Measurements from ENCODE around the gene EDEM1. TPM values are rescaled to one million over a fixed set of nuclear protein-coding genes. Genes with fewer than 3 reads are reported as not detected.
A peak's percentile ranks its signal among the peaks of the same experiment; 100 is the strongest.
"Not testable (repeated sequence)": the region's sequence is repeated elsewhere in the genome, so short reads cannot be mapped to it uniquely, and the experiment has no call there.

EDEM1 gene
- total RNA-seq, 1 donor from 2014 or later = 185 TPM

DNA sequence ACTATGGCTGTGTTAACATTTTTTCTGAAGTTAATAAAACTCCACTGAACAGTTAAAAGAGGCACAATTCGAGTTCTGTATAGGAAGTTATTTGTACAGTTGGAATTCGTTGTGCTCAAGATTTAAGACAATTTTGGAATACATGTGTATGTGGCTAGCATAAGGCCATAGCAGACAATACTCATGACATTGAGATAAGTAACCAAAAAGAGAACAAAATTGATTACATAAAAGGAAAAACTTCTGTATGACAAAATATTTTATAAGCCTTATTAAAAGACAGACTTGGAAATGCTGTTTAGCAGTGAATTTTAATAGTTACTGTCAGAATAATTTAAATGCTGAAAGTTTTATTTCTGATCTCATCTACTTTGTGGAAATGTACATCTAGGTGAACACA lies 17.7 kb upstream of the EDEM1 start:
- H3K9me3 Mint-ChIP-seq = no peaks in the 10 kb centered on the region
- no peak for ATAC-seq (ENCODE audit: low read depth)
- POLR2A ChIA-PET = no interaction called here
- TF ChIP-seq CTCF (IDR thresholded peaks at IDR 0.05) = no peak
- no peak overlapping the region for H3K27ac Mint-ChIP-seq
- no peak overlapping the region for H3K4me3 Mint-ChIP-seq
- H3K4me1 Mint-ChIP-seq = peaks cover 33% of the 10 kb centered on the region
- DNase-seq = no peak
- intact Hi-C loops (cut with micrococcal nuclease) = loop anchor here (5.0 kb wide), 1 partner anchor 37 kb away; no protein-coding TSS in a partner anchor
- CTCF ChIA-PET = no interaction called here
- no peaks in the 10 kb centered on the region for H3K27me3 Mint-ChIP-seq
- peaks cover 41% of the 10 kb centered on the region for H3K36me3 Mint-ChIP-seq (ENCODE audit: low read depth)

- DNase-seq = no peak
- TF ChIP-seq CTCF (IDR thresholded peaks at IDR 0.05) = no peak
- H3K4me1 Mint-ChIP-seq = peaks cover 25% of the 10 kb centered on the region
- H3K4me3 Mint-ChIP-seq = no peak overlapping the region
- no peak for ATAC-seq (ENCODE audit: low read depth)
- ChIA-PET POLR2A (no interaction called here), CTCF (no interaction called here)
- no peaks in the 10 kb centered on the region for H3K27me3 Mint-ChIP-seq
- H3K36me3 Mint-ChIP-seq (ENCODE audit: low read depth) = peaks cover 50% of the 10 kb centered on the region
- no peak overlapping the region for H3K27ac Mint-ChIP-seq
- H3K9me3 Mint-ChIP-seq = no peaks in the 10 kb centered on the region
- intact Hi-C loops (cut with micrococcal nuclease) = loop anchor here (5.0 kb wide), 1 partner anchor 36 kb away; no protein-coding TSS in a partner anchor
Observed at GRCh38 chr3:5170975-5171374, 16.5 kb upstream of the EDEM1 start.

- H3K4me3 Mint-ChIP-seq = no peak overlapping the region
- ATAC-seq (ENCODE audit: low read depth) (no peak), DNase-seq (no peak)
- no peak overlapping the region for H3K27ac Mint-ChIP-seq
- intact Hi-C loops (cut with micrococcal nuclease) = loop anchor here (5.0 kb wide), 1 partner anchor 35 kb away; no protein-coding TSS in a partner anchor
- peaks cover 58% of the 10 kb centered on the region for H3K36me3 Mint-ChIP-seq (ENCODE audit: low read depth)
- CTCF ChIA-PET = no interaction called here
- H3K9me3 Mint-ChIP-seq = no peaks in the 10 kb centered on the region
- H3K4me1 Mint-ChIP-seq = peaks cover 26% of the 10 kb centered on the region
- no peaks in the 10 kb centered on the region for H3K27me3 Mint-ChIP-seq
- TF ChIP-seq CTCF (IDR thresholded peaks at IDR 0.05) = no peak
- POLR2A ChIA-PET = interaction anchor here (0.8 kb wide), 1 partner anchor 25 kb away, joined by 3 read pairs; no protein-coding TSS in a partner anchor
Observed at GRCh38 chr3:5172018-5172417, 15.5 kb upstream of the EDEM1 start.

DNA sequence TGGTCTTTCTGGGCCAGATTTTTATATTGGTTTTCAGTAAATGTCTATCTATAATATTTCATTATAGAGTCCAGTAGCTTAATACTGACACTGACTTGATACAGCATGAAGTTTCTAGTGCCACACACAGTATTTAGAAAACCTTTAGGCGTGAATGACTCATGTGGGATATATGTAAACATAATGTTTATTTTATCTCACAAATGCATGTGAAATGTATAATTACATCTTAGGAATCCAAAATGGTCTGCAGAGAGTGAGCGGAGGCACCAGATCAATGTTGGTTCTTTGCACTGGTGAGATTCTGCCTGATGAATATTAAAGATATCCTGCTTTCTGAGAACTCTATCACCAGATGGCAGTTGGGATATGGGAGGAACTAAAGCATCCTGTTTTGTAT lies 8.5 kb upstream of the EDEM1 start:
- H3K27ac Mint-ChIP-seq, H3K9me3 Mint-ChIP-seq: not testable (repeated sequence)

GRCh38 chr3:5181469-5182141 lies 5.9 kb upstream of the EDEM1 start:
- H3K36me3 Mint-ChIP-seq (ENCODE audit: low read depth) = peaks cover 46% of the 10 kb centered on the region
- ATAC-seq (ENCODE audit: low read depth) = peak; percentile 80
- peak overlapping the region; percentile 62 for H3K4me3 Mint-ChIP-seq

More for the DNA sequence above, 8.5 kb upstream of the EDEM1 start:
- Mint-ChIP-seq H3K36me3 (ENCODE audit: low read depth) (peaks cover 68% of the 10 kb centered on the region), H3K4me1 (peaks cover 73% of the 10 kb centered on the region)
- DNase-seq; ATAC-seq (ENCODE audit: low read depth); H3K4me3 Mint-ChIP-seq; intact Hi-C loops (cut with micrococcal nuclease); H3K27me3 Mint-ChIP-seq; CTCF ChIA-PET; POLR2A ChIA-PET: not testable (repeated sequence)

DNA sequence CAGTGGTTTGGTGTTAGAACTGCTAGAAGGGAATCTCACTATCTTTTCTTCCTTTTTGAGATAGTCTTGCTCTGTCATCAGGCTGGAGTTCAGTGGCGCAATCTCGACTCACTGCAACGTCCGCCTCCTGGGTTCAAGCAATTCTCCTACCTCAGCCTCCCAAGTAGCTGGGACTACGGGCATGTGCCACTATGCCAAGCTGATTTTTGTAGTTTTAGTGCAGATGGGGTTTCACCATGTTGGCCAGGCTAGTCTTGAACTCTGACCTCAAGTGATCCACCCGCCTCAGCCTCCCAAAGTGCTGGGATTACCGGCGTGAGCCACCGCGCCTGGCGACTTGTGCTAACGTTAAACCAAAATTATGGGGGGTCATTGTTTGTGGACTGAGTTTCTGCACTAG lies 3.8 kb upstream of the EDEM1 start:
- H3K4me3 Mint-ChIP-seq; H3K27me3 Mint-ChIP-seq; DNase-seq; H3K9me3 Mint-ChIP-seq; ATAC-seq (ENCODE audit: low read depth): not testable (repeated sequence)
- ChIA-PET CTCF (interaction anchor here (1.2 to 1.6 kb wide), 2 partner anchors 13 to 47 kb away, joined by 3 to 4 read pairs; no protein-coding TSS in a partner anchor), POLR2A (interaction anchor here (6.1 kb wide), 1 partner anchor 45 kb away, joined by 55 read pairs; no protein-coding TSS in a partner anchor)
- intact Hi-C loops (cut with micrococcal nuclease) = loop anchor here (10.0 kb wide), 2 partner anchors 349 to 469 kb away; no protein-coding TSS in a partner anchor
- peaks cover 37% of the 10 kb centered on the region for H3K36me3 Mint-ChIP-seq (ENCODE audit: low read depth)
- H3K4me1 Mint-ChIP-seq = peaks cover 85% of the 10 kb centered on the region
- peak overlapping the region; percentile 56 for H3K27ac Mint-ChIP-seq

More at GRCh38 chr3:5181469-5182141, 5.9 kb upstream of the EDEM1 start:
- TF ChIP-seq CTCF (IDR thresholded peaks at IDR 0.05) = no peak
- H3K27me3 Mint-ChIP-seq = no peaks in the 10 kb centered on the region
- ChIA-PET POLR2A (interaction anchor here (1.2 to 2.6 kb wide), 7 partner anchors 13 to 170 kb away, joined by 3 to 17 read pairs (median 5); no protein-coding TSS in a partner anchor), CTCF (interaction anchor here (2.1 kb wide), 1 partner anchor 46 kb away, joined by 5 read pairs; no protein-coding TSS in a partner anchor)
- peaks cover 4% of the 10 kb centered on the region for H3K9me3 Mint-ChIP-seq
- DNase-seq = no peak
- H3K27ac Mint-ChIP-seq = peak overlapping the region; percentile 90
- intact Hi-C loops (cut with micrococcal nuclease) = loop anchor here (1.0 to 10.0 kb wide), 3 partner anchors 24 to 467 kb away; no protein-coding TSS in a partner anchor
- peaks cover 96% of the 10 kb centered on the region for H3K4me1 Mint-ChIP-seq

All from activated B cell treated with CpG ODN at 0.5 μM for 24 hours (primary cell).